NB4 (cell line): ENCODE data around the gene NCOR1.

Experiments used
- MYC ChIP-seq: IDR thresholded peaks from 2 replicates; pipeline ENCODE4 v1.6.1; 2011; ENCODE audit warnings: low read depth, low read length
- POLR2A ChIP-seq: IDR thresholded peaks from 2 replicates; pipeline ENCODE4 v1.6.1; 2011; ENCODE audit warnings: mild to moderate bottlenecking; ENCODE audit not compliant: insufficient read length; ENCODE audit errors: extremely low read depth
- TF ChIP-seq, protein P1 (sequence below): IDR thresholded peaks from one replicate; pipeline ENCODE4 v1.5.1; 2012; ENCODE audit warnings: low read depth, low read length
- TF ChIP-seq, protein P2 (sequence below): IDR thresholded peaks from 2 replicates; pipeline ENCODE4 v1.6.1; 2011; ENCODE audit warnings: low read depth, low read length

DNA sequence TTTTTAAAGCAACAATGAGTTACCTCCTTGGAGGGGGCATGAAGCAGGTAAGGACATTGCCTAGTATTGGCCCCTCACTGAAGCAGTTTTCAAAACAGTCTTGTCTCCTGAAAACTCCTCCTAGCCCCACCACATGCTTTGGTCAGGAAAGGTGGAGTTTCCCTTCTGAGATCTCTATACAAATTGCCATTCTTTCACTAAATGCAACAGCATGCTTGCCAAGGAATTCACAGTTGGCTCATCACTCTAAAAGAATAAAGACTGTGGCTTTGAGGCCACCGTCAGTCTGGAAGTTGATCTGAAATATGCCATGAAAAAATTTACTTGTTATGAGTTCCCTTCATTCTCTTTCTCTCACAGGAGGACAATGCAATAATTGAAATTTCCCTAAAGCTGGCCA lies 211.5 kb downstream of the NCOR1 start:
- TF ChIP-seq, protein P1, sequence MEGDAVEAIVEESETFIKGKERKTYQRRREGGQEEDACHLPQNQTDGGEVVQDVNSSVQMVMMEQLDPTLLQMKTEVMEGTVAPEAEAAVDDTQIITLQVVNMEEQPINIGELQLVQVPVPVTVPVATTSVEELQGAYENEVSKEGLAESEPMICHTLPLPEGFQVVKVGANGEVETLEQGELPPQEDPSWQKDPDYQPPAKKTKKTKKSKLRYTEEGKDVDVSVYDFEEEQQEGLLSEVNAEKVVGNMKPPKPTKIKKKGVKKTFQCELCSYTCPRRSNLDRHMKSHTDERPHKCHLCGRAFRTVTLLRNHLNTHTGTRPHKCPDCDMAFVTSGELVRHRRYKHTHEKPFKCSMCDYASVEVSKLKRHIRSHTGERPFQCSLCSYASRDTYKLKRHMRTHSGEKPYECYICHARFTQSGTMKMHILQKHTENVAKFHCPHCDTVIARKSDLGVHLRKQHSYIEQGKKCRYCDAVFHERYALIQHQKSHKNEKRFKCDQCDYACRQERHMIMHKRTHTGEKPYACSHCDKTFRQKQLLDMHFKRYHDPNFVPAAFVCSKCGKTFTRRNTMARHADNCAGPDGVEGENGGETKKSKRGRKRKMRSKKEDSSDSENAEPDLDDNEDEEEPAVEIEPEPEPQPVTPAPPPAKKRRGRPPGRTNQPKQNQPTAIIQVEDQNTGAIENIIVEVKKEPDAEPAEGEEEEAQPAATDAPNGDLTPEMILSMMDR, result no peak
- TF ChIP-seq POLR2A, result no peak
- TF ChIP-seq, protein P2, sequence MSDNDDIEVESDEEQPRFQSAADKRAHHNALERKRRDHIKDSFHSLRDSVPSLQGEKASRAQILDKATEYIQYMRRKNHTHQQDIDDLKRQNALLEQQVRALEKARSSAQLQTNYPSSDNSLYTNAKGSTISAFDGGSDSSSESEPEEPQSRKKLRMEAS, result no peak
- TF ChIP-seq MYC, result no peak
